CD4-positive, alpha-beta T cell treated with Interleukin-6 for 4 hours (primary cell): Measurements from ENCODE around the gene AKT3.
A peak's percentile ranks its signal among the peaks of the same experiment; 100 is the strongest.

Source experiments
- DNase-seq: peaks from one replicate; pipeline ENCODE4 v3.0.0-alpha.2; 2020; ENCODE audit warnings: mixed read lengths

Gene AKT3

GRCh38 chr1:243501002-243501401 is 349.0 kb downstream of the AKT3 start:
- no peak for DNase-seq

- DNase-seq, result no peak
These were observed 349.5 kb downstream of the AKT3 start for GRCh38 chr1:243500512-243500911.

GRCh38 chr1:243499711-243500110 is 350.3 kb downstream of the AKT3 start:
- DNase-seq, result no peak

GRCh38 chr1:243499248-243499647 is 350.8 kb downstream of the AKT3 start:
- no peak for DNase-seq

- DNase-seq, result no peak
These were observed 351.9 kb downstream of the AKT3 start for GRCh38 chr1:243497939-243498681.

- DNase-seq, result no peak
These were observed 353.2 kb downstream of the AKT3 start for GRCh38 chr1:243496806-243497205.

- DNase-seq, result no peak
These were observed 353.8 kb downstream of the AKT3 start for GRCh38 chr1:243496187-243496646.

- DNase-seq, result no peak
These were observed 354.4 kb downstream of the AKT3 start for GRCh38 chr1:243495442-243496186.

- DNase-seq, result no peak
These were observed 355.2 kb downstream of the AKT3 start for GRCh38 chr1:243494741-243495431.

GRCh38 chr1:243493156-243494129 is 356.6 kb downstream of the AKT3 start:
- DNase-seq, result no peak

- no peak for DNase-seq
These were observed 359.0 kb downstream of the AKT3 start for GRCh38 chr1:243490748-243491686.

- no peak for DNase-seq
These were observed 360.1 kb downstream of the AKT3 start for GRCh38 chr1:243489681-243490546.

- DNase-seq, result no peak
These were observed 360.9 kb downstream of the AKT3 start for GRCh38 chr1:243489158-243489527.

GRCh38 chr1:243488459-243489157 is 361.4 kb downstream of the AKT3 start:
- DNase-seq, result no peak

- DNase-seq, result no peak
These were observed 362.3 kb downstream of the AKT3 start for GRCh38 chr1:243487649-243488227.

- no peak for DNase-seq
These were observed 362.9 kb downstream of the AKT3 start for GRCh38 chr1:243487036-243487648.

- no peak for DNase-seq
These were observed 366.1 kb downstream of the AKT3 start for GRCh38 chr1:243483952-243484351.

- peak; percentile 22 for DNase-seq
These were observed 366.8 kb downstream of the AKT3 start for GRCh38 chr1:243483071-243483771.
